Cardiac fibroblast (primary cell): ENCODE results near the gene UBA7.
"Not testable (repeated sequence)": the region's sequence is repeated elsewhere in the genome, so short reads cannot be mapped to it uniquely, and the experiment has no call there.

ENCODE experiments used
- DNase-seq, 2 donors: peaks; one replicate each; pipeline versions ENCODE4 v3.0.0 to v3.0.0-alpha.2; 2010; ENCODE audit warnings: low read depth in 2 of 2
- H3K4me3 ChIP-seq, 2 donors: replicated peaks in 1 of 2; 1 replicate in 1 of 2; 2 replicates in 1 of 2; pipeline ENCODE4 v1.5.1; 2011; ENCODE audit warnings: low read depth in 2 of 2, low read length in 2 of 2, mild to moderate bottlenecking in 2 of 2, moderate library complexity in 1 of 2
- TF ChIP-seq, protein P1 (sequence below): IDR thresholded peaks from one replicate; pipeline ENCODE4 v1.5.1; 2011; ENCODE audit warnings: low read depth, mild to moderate bottlenecking, low read length, inconsistent platforms

The UBA7 gene

GRCh38 chr3:49790626-49791411 is 22.9 kb downstream of the UBA7 start:
- TF ChIP-seq, protein P1, sequence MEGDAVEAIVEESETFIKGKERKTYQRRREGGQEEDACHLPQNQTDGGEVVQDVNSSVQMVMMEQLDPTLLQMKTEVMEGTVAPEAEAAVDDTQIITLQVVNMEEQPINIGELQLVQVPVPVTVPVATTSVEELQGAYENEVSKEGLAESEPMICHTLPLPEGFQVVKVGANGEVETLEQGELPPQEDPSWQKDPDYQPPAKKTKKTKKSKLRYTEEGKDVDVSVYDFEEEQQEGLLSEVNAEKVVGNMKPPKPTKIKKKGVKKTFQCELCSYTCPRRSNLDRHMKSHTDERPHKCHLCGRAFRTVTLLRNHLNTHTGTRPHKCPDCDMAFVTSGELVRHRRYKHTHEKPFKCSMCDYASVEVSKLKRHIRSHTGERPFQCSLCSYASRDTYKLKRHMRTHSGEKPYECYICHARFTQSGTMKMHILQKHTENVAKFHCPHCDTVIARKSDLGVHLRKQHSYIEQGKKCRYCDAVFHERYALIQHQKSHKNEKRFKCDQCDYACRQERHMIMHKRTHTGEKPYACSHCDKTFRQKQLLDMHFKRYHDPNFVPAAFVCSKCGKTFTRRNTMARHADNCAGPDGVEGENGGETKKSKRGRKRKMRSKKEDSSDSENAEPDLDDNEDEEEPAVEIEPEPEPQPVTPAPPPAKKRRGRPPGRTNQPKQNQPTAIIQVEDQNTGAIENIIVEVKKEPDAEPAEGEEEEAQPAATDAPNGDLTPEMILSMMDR = no peak
- no peak for DNase-seq
- H3K4me3 ChIP-seq = no peak overlapping the region

GRCh38 chr3:49788056-49788455 is 25.7 kb downstream of the UBA7 start:
- H3K4me3 ChIP-seq = no peak overlapping the region
- TF ChIP-seq, protein P1 = no peak
- DNase-seq = no peak

DNA sequence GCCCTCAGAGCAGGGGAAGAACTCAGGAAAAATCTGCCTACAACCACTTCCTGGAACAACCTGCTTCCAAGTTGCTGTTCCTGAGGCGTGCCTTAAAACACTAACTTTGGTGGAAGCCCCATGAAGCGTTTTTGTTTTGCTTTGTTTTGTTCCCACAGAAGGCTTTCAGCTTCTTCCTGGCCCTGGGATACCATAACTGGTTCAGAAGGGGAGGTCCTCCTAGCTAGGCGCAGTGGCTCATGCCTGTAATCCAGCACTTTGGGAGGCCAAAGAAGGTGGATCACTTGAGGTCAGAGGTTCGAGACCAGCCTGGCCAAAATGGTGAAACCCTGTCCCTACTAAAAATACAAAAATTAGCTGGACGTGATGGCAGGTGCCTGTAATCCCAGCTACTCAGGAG is 26.2 kb downstream of the UBA7 start:
- TF ChIP-seq, protein P1 = no peak
- H3K4me3 ChIP-seq = no peak overlapping the region
- DNase-seq = no peak

- TF ChIP-seq, protein P1 = no peak
- DNase-seq = no peak
- H3K4me3 ChIP-seq = peak overlapping the region in 1 of 2 donors; percentile 46
Observed at GRCh38 chr3:49787182-49787464, 26.6 kb downstream of the UBA7 start.

GRCh38 chr3:49786357-49787181 is 27.2 kb downstream of the UBA7 start, which contains the start of gene IP6K1:
IP6K1 (minus strand) TSS chr3:49786542; CDS start chr3:49748040, 38,502 bp downstream.
- DNase-seq = peak; percentile 100
- H3K4me3 ChIP-seq = peak within 1 kb of the TSS; percentile 88
- TF ChIP-seq, protein P1 = no peak

DNA sequence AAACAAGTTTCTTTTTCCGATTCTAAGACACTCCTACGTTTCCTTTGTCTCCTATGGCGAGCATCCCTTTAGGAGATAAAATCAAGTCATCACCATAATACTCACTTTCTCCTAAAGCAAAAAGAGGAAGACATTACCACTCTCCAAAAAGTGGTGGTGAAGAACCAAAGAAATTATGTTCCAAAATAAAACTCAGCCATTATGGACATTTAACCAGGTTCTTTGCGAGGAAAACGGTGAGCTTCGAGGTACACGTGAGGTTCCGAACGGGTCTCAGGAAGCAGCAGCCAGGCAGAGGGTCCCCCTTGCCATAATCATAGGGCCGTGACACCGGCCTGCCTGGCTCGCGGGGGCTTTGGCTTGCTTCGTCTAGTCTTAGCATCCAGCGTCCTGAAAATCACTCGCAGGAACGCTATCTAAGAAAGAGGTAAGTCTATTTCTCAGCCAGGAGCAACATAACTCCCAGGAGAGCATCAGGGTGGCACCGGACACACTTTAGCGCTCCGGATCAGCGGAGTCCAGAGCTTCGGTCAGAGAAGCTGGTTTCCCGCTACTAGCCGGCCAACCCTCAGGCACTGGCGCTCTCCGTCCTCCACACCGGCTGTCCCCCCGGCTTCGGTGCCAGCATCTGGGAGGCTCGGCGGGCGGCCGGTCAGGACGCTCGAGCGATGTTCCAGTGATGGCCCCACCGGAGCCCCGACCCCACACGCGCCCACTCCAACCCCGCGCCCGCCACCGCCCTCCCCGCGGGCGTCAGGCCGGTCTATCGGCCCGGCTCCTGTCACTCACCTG is 28.0 kb downstream of the UBA7 start:
- peak; percentile 41 to 46 for DNase-seq
- H3K4me3 ChIP-seq = peak overlapping the region; percentile 88
- TF ChIP-seq, protein P1 = no peak

GRCh38 chr3:49782277-49782676 is 31.5 kb downstream of the UBA7 start:
- not testable (repeated sequence) for DNase-seq

More at GRCh38 chr3:49782277-49782676, 31.5 kb downstream of the UBA7 start:
- H3K4me3 ChIP-seq = not testable (repeated sequence)
